Measurements from ENCODE around the gene HMGCS1.

DNA sequence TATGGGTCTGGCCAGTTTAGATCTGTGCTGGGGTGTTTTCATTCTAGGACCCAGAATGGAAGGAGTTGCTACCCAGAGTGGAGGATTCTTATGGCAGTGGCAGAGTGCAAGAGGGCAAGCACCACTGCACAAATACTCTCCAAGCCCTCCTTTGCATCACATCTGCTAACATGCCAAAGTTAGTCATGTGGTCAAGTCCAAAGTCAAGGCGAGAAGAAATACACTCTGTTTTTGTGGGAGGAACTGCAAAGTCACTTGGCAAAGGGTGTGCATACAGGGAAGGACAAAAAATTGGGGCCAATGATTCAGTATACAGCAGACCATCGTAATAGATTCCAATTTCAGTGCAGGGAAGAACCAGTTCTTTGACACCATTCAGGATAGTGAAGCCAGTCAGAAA is 43.9 kb upstream of the HMGCS1 start:
- no peak for TF ChIP-seq EZH2phosphoT487 (IDR thresholded peaks at IDR 0.05; ENCODE audit: insufficient read depth, low read depth)
- no peak for TF ChIP-seq EZH2 (IDR thresholded peaks at IDR 0.05; ENCODE audit: insufficient read depth, poor library complexity, severe bottlenecking)

Data from GM23248 (cell line).